Endothelial cell of umbilical vein (primary cell): ENCODE measurements around the gene RASGRP1.

Source experiments
- CTCF ChIP-seq, 2 donors: IDR thresholded peaks; 1 replicate in 1 of 2; 2 replicates in 1 of 2; pipeline ENCODE4 v1.5.1; 2011; ENCODE audit warnings: low read length in 2 of 2, mild to moderate bottlenecking in 2 of 2, moderate library complexity in 2 of 2, control low read depth in 1 of 2, inconsistent platforms in 1 of 2, low read depth in 1 of 2; ENCODE audit not compliant: insufficient read depth in 1 of 2; ENCODE audit errors: extremely low read depth in 1 of 2
- EZH2 ChIP-seq: IDR thresholded peaks from 2 replicates; pipeline ENCODE4 v1.6.1; 2012; ENCODE audit warnings: borderline replicate concordance, low read depth, mild to moderate bottlenecking, moderate library complexity, low read length, inconsistent platforms; ENCODE audit not compliant: severe bottlenecking
- FOS ChIP-seq: IDR thresholded peaks from 2 replicates; pipeline ENCODE4 v1.6.1; 2011; ENCODE audit warnings: mild to moderate bottlenecking, low read length, moderate library complexity, borderline replicate concordance; ENCODE audit not compliant: insufficient read depth
- GATA2 ChIP-seq: IDR thresholded peaks from 2 replicates; pipeline ENCODE4 v1.7.0; 2011; ENCODE audit warnings: low read depth, mild to moderate bottlenecking, moderate library complexity, mixed read lengths, low read length; ENCODE audit not compliant: insufficient read length, insufficient read depth
- JUN ChIP-seq: IDR thresholded peaks from 2 replicates; pipeline ENCODE4 v1.6.1; 2011; ENCODE audit warnings: borderline replicate concordance, low read depth; ENCODE audit not compliant: insufficient read length, insufficient read depth
- MYC ChIP-seq: IDR thresholded peaks from one replicate; pipeline ENCODE4 v1.6.1; 2011; ENCODE audit warnings: mild to moderate bottlenecking, low read depth, low read length
- POLR2A ChIP-seq: IDR thresholded peaks from 2 replicates; pipeline ENCODE4 v1.6.1; 2012; ENCODE audit warnings: low read depth, mild to moderate bottlenecking, control low read depth, low read length
- POLR2AphosphoS5 ChIP-seq: IDR thresholded peaks from 2 replicates; pipeline ENCODE4 v1.6.1; 2012; ENCODE audit warnings: low read depth, mild to moderate bottlenecking, control low read depth, low read length, moderate library complexity; ENCODE audit not compliant: insufficient read depth
- TF ChIP-seq, protein P1 (sequence below): IDR thresholded peaks from 2 replicates; pipeline ENCODE4 v1.6.1; 2011; ENCODE audit not compliant: insufficient read depth, insufficient read length

DNA sequence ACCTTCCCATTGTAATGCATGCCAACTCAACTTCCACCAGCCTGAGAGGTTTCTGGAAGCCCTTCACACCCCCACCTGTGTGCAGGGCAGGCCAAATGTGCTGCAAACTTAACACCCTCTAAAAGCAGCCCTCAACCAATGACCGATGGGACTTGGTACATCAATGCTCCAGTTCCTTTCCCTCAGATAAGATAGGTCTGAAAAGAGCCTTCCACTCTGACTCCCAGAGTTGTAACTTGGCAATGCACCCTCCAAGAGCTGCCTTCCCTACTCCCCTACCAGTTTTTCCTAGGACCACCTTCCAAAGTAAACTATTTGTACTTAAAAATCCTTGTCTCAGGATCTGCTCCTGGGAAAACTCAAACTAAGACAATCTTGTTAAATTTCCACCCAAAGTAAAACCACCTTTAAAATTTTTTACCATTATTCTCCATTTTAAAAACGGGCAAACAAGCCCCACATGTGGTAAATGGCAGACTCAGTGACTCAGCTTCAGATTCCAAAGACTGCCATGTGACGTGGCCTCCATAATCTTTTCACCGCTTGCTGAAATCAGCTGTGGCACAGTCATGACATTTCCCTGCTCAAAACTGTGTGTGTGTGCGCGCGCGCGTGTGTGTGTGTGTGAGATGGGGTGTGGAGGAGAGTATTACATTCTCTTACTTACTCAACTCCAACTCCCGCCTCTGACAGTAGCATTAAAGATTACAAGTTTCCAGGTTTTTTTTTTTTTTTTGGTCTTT, 17.2 kb downstream of the RASGRP1 start:
- TF ChIP-seq CTCF (IDR thresholded peaks at IDR 0.05; ENCODE audit: extremely low read depth in 1 of 2, insufficient read depth in 1 of 2, low read depth in 1 of 2, low read length in 2 of 2) (no peak), MYC (no peak), POLR2A (no peak), EZH2 (no peak), POLR2AphosphoS5 (no peak), JUN (no peak), GATA2 (no peak), FOS (no peak)
- TF ChIP-seq, protein P1, sequence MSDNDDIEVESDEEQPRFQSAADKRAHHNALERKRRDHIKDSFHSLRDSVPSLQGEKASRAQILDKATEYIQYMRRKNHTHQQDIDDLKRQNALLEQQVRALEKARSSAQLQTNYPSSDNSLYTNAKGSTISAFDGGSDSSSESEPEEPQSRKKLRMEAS = no peak
